Breast epithelium (tissue), 4 donors: Measurements from ENCODE around the gene INAFM2. TPM values are rescaled to one million over a fixed set of nuclear protein-coding genes. Genes with fewer than 3 reads are reported as not detected.
A peak's percentile ranks its signal among the peaks of the same experiment; 100 is the strongest.

Experiments
- DNase-seq, 2 donors: peaks; one replicate each; pipeline ENCODE4 v3.0.0-alpha.2; 2019; ENCODE audit warnings: low spot score in 2 of 2
- H3K27ac ChIP-seq, 2 donors: fragments of 200-600 bp; sonication (generic) in 1 of 2; one replicate each; pipeline ENCODE4 v1.5.1; 2016 to 2019; ENCODE audit warnings: mild to moderate bottlenecking in 1 of 2
- H3K27me3 ChIP-seq, 2 donors: fragments of 200-600 bp; sonication (generic) in 1 of 2; one replicate each; pipeline versions ENCODE4 v1.5.1 to v1.6.0; 2017 to 2019; ENCODE audit warnings: control low read depth in 1 of 2, mild to moderate bottlenecking in 1 of 2
- H3K36me3 ChIP-seq: fragments of 200-600 bp; one replicate; pipeline ENCODE4 v1.5.1; 2019
- H3K4me1 ChIP-seq, 2 donors: fragments of 200-600 bp; sonication (generic); one replicate each; pipeline ENCODE4 v1.5.1; 2016 to 2019; ENCODE audit warnings: control low read depth in 1 of 2
- H3K4me3 ChIP-seq, 3 donors: fragments of 200-600 bp; sonication (generic); 1 replicate in 2 of 3; 2 replicates in 1 of 3; pipeline ENCODE4 v1.5.1; 2016 to 2019; ENCODE audit warnings: mild to moderate bottlenecking in 3 of 3, moderate library complexity in 2 of 3
- H3K9me3 ChIP-seq, 2 donors: fragments of 200-600 bp; sonication (generic) in 1 of 2; one replicate each; pipeline ENCODE4 v1.5.1; 2016 to 2019; ENCODE audit warnings: control low read depth in 1 of 2
- CTCF ChIP-seq, 3 donors: fragments of 450-650 bp; IDR thresholded peaks; one replicate each; pipeline ENCODE4 v1.5.1; 2016 to 2017; ENCODE audit warnings: antibody characterized with exemption in 3 of 3, mild to moderate bottlenecking in 3 of 3, moderate library complexity in 3 of 3
- POLR2A ChIP-seq: fragments of 450-650 bp; IDR thresholded peaks from one replicate; pipeline ENCODE4 v1.6.1; 2016; ENCODE audit warnings: antibody characterized with exemption, mild to moderate bottlenecking, moderate library complexity
- POLR2AphosphoS5 ChIP-seq, 3 donors: sonication (generic); formaldehyde crosslinking; IDR thresholded peaks; one replicate each; pipeline ENCODE4 v1.6.1; 2017; ENCODE audit warnings: antibody characterized with exemption in 3 of 3
- intact Hi-C: fragments of 100-400 bp; cut with DNase I; formaldehyde crosslinking; loops from one replicate; pipeline ENCODE4 v1.15.1; 2023; ENCODE audit warnings: low total_unique reads
- total RNA-seq, 3 donors: library from RNA; depleted of rRNA; stranded (reverse); fragments of >200 nt; gene quantifications; one replicate each; pipeline ENCODE4 v1.1.0, GENCODE V29; 2016

INAFM2 gene
- total RNA-seq, 3 donors from 2014 or later: 5.1 to 17.3 (median 12.5) TPM

- Histone ChIP-seq H3K9me3 (no peaks in the 10 kb centered on the region), H3K27me3 (no peaks in the 10 kb centered on the region), H3K4me3 (no peak overlapping the region), H3K36me3 (no peaks in the 10 kb centered on the region), H3K4me1 (peaks cover 0 to 7% of the 10 kb centered on the region in 2 donors), H3K27ac (no peak overlapping the region)
- DNase-seq: no peak
- TF ChIP-seq CTCF (IDR thresholded peaks at IDR 0.05): no peak
- no peak for TF ChIP-seq POLR2A
- no peak for TF ChIP-seq POLR2AphosphoS5 (IDR thresholded peaks at IDR 0.05)
- intact Hi-C loops: loop anchor here (10.0 kb wide), 1 partner anchor 55 kb away; no protein-coding TSS in a partner anchor
Observed at GRCh38 chr15:40369971-40370370, 46.5 kb downstream of the INAFM2 start.

- no peaks in the 10 kb centered on the region for H3K36me3 ChIP-seq
- H3K27me3 ChIP-seq: no peaks in the 10 kb centered on the region
- intact Hi-C loops: no loop called here
- H3K27ac ChIP-seq: peak overlapping the region in 1 of 2 donors; percentile 19
- H3K9me3 ChIP-seq: no peaks in the 10 kb centered on the region
- no peak overlapping the region for H3K4me3 ChIP-seq
- no peak for TF ChIP-seq POLR2A
- TF ChIP-seq CTCF (IDR thresholded peaks at IDR 0.05): no peak
- no peak for TF ChIP-seq POLR2AphosphoS5 (IDR thresholded peaks at IDR 0.05)
- no peaks in the 10 kb centered on the region for H3K4me1 ChIP-seq
- DNase-seq: no peak
Observed at GRCh38 chr15:40372981-40373380, 49.5 kb downstream of the INAFM2 start.

Other genes starting within 250 kb of the INAFM2 start
- gene BMF, start 214.8 kb upstream of the INAFM2 start, total RNA-seq: 10 to 100 TPM in 1 of 3 donors, 1 to 10 TPM in 2; 8.2 to 24.4 (median 9.3) TPM
- gene BUB1B, start 162.6 kb upstream of the INAFM2 start, total RNA-seq: 1 to 10 TPM in 2 of 3 donors, under 1 TPM in 1; 0.33 to 1.9 (median 1.4) TPM
- gene PAK6, start 84.6 kb upstream of the INAFM2 start, total RNA-seq: 10 to 100 TPM in 1 of 3 donors, 1 to 10 TPM in 1, under 1 TPM in 1; 0.80 to 11.0 (median 9.5) TPM
- gene ANKRD63, start 40.6 kb upstream of the INAFM2 start, total RNA-seq: not detected
- gene PLCB2, start 15.8 kb upstream of the INAFM2 start, total RNA-seq: 10 to 100 TPM in 2 of 3 donors, 1 to 10 TPM in 1; 4.3 to 17.9 (median 13.6) TPM
- 10 to 100 TPM in 1 of 3 donors, 1 to 10 TPM in 2; 4.0 to 14.1 (median 9.4) TPM for gene CCDC9B, start 17.2 kb downstream of the INAFM2 start, total RNA-seq
- gene PHGR1, start 27.3 kb downstream of the INAFM2 start, total RNA-seq: 1 to 10 TPM in 2 of 3 donors, not detected in 1; 7.0 to 8.5 TPM
- gene DISP2, start 34.5 kb downstream of the INAFM2 start, total RNA-seq: under 1 TPM; under 0.01 to 0.88 (median under 0.01) TPM
- gene KNSTRN, start 59.0 kb downstream of the INAFM2 start, total RNA-seq: 10 to 100 TPM in 2 of 3 donors, 1 to 10 TPM in 1; 9.1 to 19.8 (median 12.1) TPM
- gene IVD, start 82.1 kb downstream of the INAFM2 start, total RNA-seq: 10 to 100 TPM; 43.8 to 72.7 (median 62.6) TPM
- gene BAHD1, start 117.3 kb downstream of the INAFM2 start, total RNA-seq: 10 to 100 TPM in 2 of 3 donors, 1 to 10 TPM in 1; 9.9 to 14.6 (median 11.8) TPM
- 10 to 100 TPM in 1 of 3 donors, 1 to 10 TPM in 2; 8.8 to 10.8 (median 9.3) TPM for gene CHST14, start 147.3 kb downstream of the INAFM2 start, total RNA-seq
- 10 to 100 TPM; 35.0 to 42.3 (median 36.4) TPM for gene CCDC32, start 241.3 kb downstream of the INAFM2 start, total RNA-seq
- gene RPUSD2, start 245.6 kb downstream of the INAFM2 start, total RNA-seq: 10 to 100 TPM in 1 of 3 donors, 1 to 10 TPM in 2; 5.8 to 12.5 (median 7.2) TPM